ENCODE results near the gene SNX7.

SNX7 gene

GRCh38 chr1:98764485-98764884, 103.0 kb downstream of the SNX7 start:
- Histone ChIP-seq H3K36me3 (ENCODE audit: control insufficient read depth, insufficient read depth, low read length) (no peaks in the 10 kb centered on the region), H3K4me3 (replicated peaks; ENCODE audit: low read depth, low read length) (no peak overlapping the region), H3K27me3 (replicated peaks; ENCODE audit: control insufficient read depth, insufficient read depth, low read length) (0 out of 2 replicates have a peak, but pooled peaks cover 1% of the 10 kb centered on the region)
- no peak for TF ChIP-seq CTCF (IDR thresholded peaks at IDR 0.05; ENCODE audit: insufficient read depth, low read length, poor library complexity, severe bottlenecking)
- no peak for DNase-seq (ENCODE audit: extremely low read depth, insufficient read length)

- peak; percentile 1 for DNase-seq (ENCODE audit: extremely low read depth, insufficient read length)
- TF ChIP-seq CTCF (IDR thresholded peaks at IDR 0.05; ENCODE audit: insufficient read depth, low read length, poor library complexity, severe bottlenecking) = no peak
Observed at GRCh38 chr1:98766255-98766654, 104.7 kb downstream of the SNX7 start.

GRCh38 chr1:98769162-98769561, 107.6 kb downstream of the SNX7 start:
- H3K36me3 ChIP-seq (ENCODE audit: control insufficient read depth, insufficient read depth, low read length) = no peaks in the 10 kb centered on the region
- H3K4me3 ChIP-seq (replicated peaks; ENCODE audit: low read depth, low read length) = no peak overlapping the region
- no peak for TF ChIP-seq CTCF (IDR thresholded peaks at IDR 0.05; ENCODE audit: insufficient read depth, low read length, poor library complexity, severe bottlenecking)
- H3K27me3 ChIP-seq (replicated peaks; ENCODE audit: control insufficient read depth, insufficient read depth, low read length) = 0 out of 2 replicates have a peak, but pooled peaks cover 1% of the 10 kb centered on the region
- no peak for DNase-seq (ENCODE audit: extremely low read depth, insufficient read length)

More at GRCh38 chr1:98766255-98766654, 104.7 kb downstream of the SNX7 start:
- Histone ChIP-seq H3K36me3 (ENCODE audit: control insufficient read depth, insufficient read depth, low read length) (no peaks in the 10 kb centered on the region), H3K4me3 (replicated peaks; ENCODE audit: low read depth, low read length) (no peak overlapping the region), H3K27me3 (replicated peaks; ENCODE audit: control insufficient read depth, insufficient read depth, low read length) (0 out of 2 replicates have a peak, but pooled peaks cover 1% of the 10 kb centered on the region)

GRCh38 chr1:98781906-98782305, 120.4 kb downstream of the SNX7 start:
- H3K4me3 ChIP-seq (replicated peaks; ENCODE audit: low read depth, low read length) = no peak overlapping the region
- TF ChIP-seq CTCF (IDR thresholded peaks at IDR 0.05; ENCODE audit: insufficient read depth, low read length, poor library complexity, severe bottlenecking) = no peak
- no peak for DNase-seq (ENCODE audit: extremely low read depth, insufficient read length)
- H3K36me3 ChIP-seq (ENCODE audit: control insufficient read depth, insufficient read depth, low read length) = no peaks in the 10 kb centered on the region
- no peaks in the 10 kb centered on the region for H3K27me3 ChIP-seq (replicated peaks; ENCODE audit: control insufficient read depth, insufficient read depth, low read length)

DNA sequence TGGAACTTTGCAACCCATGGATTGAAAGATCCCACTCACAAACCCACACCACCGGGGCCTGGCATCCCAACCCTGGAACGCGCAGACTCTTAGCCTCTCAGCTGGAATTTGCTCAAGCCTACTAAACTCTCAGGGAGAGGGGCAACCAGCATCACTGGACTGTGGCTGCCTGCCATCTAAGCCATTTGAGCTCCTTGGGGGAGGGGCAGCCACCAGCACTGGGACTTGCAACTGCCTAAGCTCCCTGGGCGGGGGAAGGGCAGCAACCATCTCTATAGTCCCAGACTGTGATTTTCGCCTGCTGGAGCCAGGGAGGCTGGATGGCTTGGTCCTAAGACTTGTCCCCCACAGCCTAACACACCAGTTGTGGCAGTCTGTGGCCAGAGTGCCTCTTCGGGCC, 122.3 kb downstream of the SNX7 start:
- DNase-seq (ENCODE audit: extremely low read depth, insufficient read length) = no peak
- H3K4me3 ChIP-seq (replicated peaks; ENCODE audit: low read depth, low read length) = no peak overlapping the region
- TF ChIP-seq CTCF (IDR thresholded peaks at IDR 0.05; ENCODE audit: insufficient read depth, low read length, poor library complexity, severe bottlenecking) = no peak
- H3K36me3 ChIP-seq (ENCODE audit: control insufficient read depth, insufficient read depth, low read length) = no peaks in the 10 kb centered on the region
- no peaks in the 10 kb centered on the region for H3K27me3 ChIP-seq (replicated peaks; ENCODE audit: control insufficient read depth, insufficient read depth, low read length)

GRCh38 chr1:98791498-98791897, 130.0 kb downstream of the SNX7 start:
- Histone ChIP-seq H3K27me3 (replicated peaks; ENCODE audit: control insufficient read depth, insufficient read depth, low read length) (no peaks in the 10 kb centered on the region), H3K36me3 (ENCODE audit: control insufficient read depth, insufficient read depth, low read length) (no peaks in the 10 kb centered on the region), H3K4me3 (replicated peaks; ENCODE audit: low read depth, low read length) (no peak overlapping the region)
- TF ChIP-seq CTCF (IDR thresholded peaks at IDR 0.05; ENCODE audit: insufficient read depth, low read length, poor library complexity, severe bottlenecking) = no peak
- no peak for DNase-seq (ENCODE audit: extremely low read depth, insufficient read length)
